Osteoblast (primary cell): Measurements from ENCODE around the gene NUP62. TPM values are rescaled to one million over a fixed set of nuclear protein-coding genes. Genes with fewer than 3 reads are reported as not detected.

Experiments
- DNase-seq: peaks from one replicate; pipeline ENCODE4 v3.0.0; 2011; ENCODE audit warnings: low spot score, mixed read lengths; ENCODE audit not compliant: insufficient read length; ENCODE audit errors: missing footprints
- H2AFZ ChIP-seq: 2 replicates; pipeline ENCODE4 v1.6.0; 2011; ENCODE audit warnings: mild to moderate bottlenecking, low read length
- H3K27ac ChIP-seq: 2 replicates; pipeline ENCODE4 v1.5.1; 2011; ENCODE audit warnings: mild to moderate bottlenecking, low read depth, low read length, moderate library complexity
- H3K27me3 ChIP-seq: 2 replicates; pipeline ENCODE4 v1.6.0; 2012; ENCODE audit warnings: mild to moderate bottlenecking, control low read depth, inconsistent platforms, low read length, moderate library complexity; ENCODE audit not compliant: insufficient read depth
- H3K36me3 ChIP-seq: 2 replicates; pipeline ENCODE4 v1.5.1; 2011; ENCODE audit warnings: mild to moderate bottlenecking, low read length, control low read depth, moderate library complexity; ENCODE audit not compliant: insufficient read depth
- H3K4me1 ChIP-seq: 2 replicates; pipeline ENCODE4 v1.5.1; 2011; ENCODE audit warnings: mild to moderate bottlenecking, low read length, control low read depth, moderate library complexity; ENCODE audit not compliant: insufficient read depth
- H3K4me2 ChIP-seq: 2 replicates; pipeline ENCODE4 v1.6.0; 2011; ENCODE audit warnings: mild to moderate bottlenecking, low read length; ENCODE audit not compliant: insufficient read depth
- H3K4me3 ChIP-seq: fragments of 200-600 bp; sonication (generic); 3 replicates; pipeline ENCODE4 v1.5.1; 2012; ENCODE audit warnings: mild to moderate bottlenecking, low read length, inconsistent platforms; ENCODE audit not compliant: insufficient read depth
- H3K79me2 ChIP-seq: 2 replicates; pipeline ENCODE4 v1.6.0; 2012; ENCODE audit warnings: mild to moderate bottlenecking, low read length, control low read depth, inconsistent platforms; ENCODE audit not compliant: insufficient read depth
- H3K9me3 ChIP-seq: 2 replicates; pipeline ENCODE4 v1.5.1; 2011; ENCODE audit warnings: low read depth, low read length, control low read depth
- H4K20me1 ChIP-seq: 2 replicates; pipeline ENCODE4 v1.6.0; 2012; ENCODE audit warnings: mild to moderate bottlenecking, low read length, control low read depth; ENCODE audit not compliant: insufficient read depth
- CTCF ChIP-seq: IDR thresholded peaks from 2 replicates; pipeline ENCODE4 v1.5.1; 2011; ENCODE audit warnings: mild to moderate bottlenecking, low read depth, low read length, moderate library complexity; ENCODE audit errors: extremely low read depth
- total RNA-seq: library from RNA; depleted of rRNA; stranded (reverse); fragments of >200 nt; gene quantifications from 2 replicates; pipeline ENCODE4 v1.2.3, GENCODE V29; 2012

NUP62 gene
- total RNA-seq, 1 donor = 22.8 TPM

- peak; percentile 27 for DNase-seq
- peaks cover 8% of the 10 kb centered on the region for H3K79me2 ChIP-seq
- peaks cover 24% of the 10 kb centered on the region for H4K20me1 ChIP-seq
- TF ChIP-seq CTCF = no peak
- H3K4me1 ChIP-seq = peaks cover 3% of the 10 kb centered on the region
- no peaks in the 10 kb centered on the region for H3K9me3 ChIP-seq
- H2AFZ ChIP-seq = no peak overlapping the region
- H3K4me3 ChIP-seq = no peak overlapping the region
- H3K27me3 ChIP-seq = no peaks in the 10 kb centered on the region
- H3K36me3 ChIP-seq = peaks cover 26% of the 10 kb centered on the region
- H3K27ac ChIP-seq = no peak overlapping the region
- H3K4me2 ChIP-seq = no peak overlapping the region
Observed at GRCh38 chr19:49906879-49907564, 22.3 kb downstream of the NUP62 start.

DNA sequence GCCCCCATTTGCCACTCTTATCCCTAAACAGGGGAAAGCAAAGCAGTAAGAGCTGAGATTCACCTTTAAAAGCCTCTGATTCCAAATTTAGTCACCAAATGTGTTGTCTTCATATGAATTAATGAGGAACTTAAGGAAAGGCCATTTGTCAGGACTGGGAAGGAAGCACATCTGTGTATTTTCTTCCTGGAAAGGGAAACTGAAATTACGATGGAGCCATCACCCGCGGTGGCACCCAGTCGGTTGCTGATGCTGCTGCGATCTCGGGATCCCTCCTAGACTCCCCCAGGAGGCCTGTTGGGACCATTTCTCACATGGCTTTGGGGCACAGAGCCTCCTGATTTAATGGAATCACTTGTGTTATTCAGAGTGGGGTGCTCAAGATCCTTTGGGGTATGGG lies 25.2 kb downstream of the NUP62 start:
- peaks cover 16% of the 10 kb centered on the region for H4K20me1 ChIP-seq
- no peak for TF ChIP-seq CTCF
- DNase-seq = peak; percentile 45
- H3K79me2 ChIP-seq = peaks cover 5% of the 10 kb centered on the region
- no peak overlapping the region for H3K27ac ChIP-seq
- no peaks in the 10 kb centered on the region for H3K4me1 ChIP-seq
- no peaks in the 10 kb centered on the region for H3K9me3 ChIP-seq
- no peak overlapping the region for H3K4me2 ChIP-seq
- H3K27me3 ChIP-seq = no peaks in the 10 kb centered on the region
- H3K36me3 ChIP-seq = peaks cover 19% of the 10 kb centered on the region
- no peak overlapping the region for H2AFZ ChIP-seq
- H3K4me3 ChIP-seq = no peak overlapping the region

GRCh38 chr19:49896863-49897621 lies 32.3 kb downstream of the NUP62 start, which contains the start of gene IL4I1:
Gene IL4I1 (minus strand): TSS chr19:49896887. CDS start chr19:49896160, 727 bp downstream.
- no peaks in the 10 kb centered on the region for H3K79me2 ChIP-seq
- no peaks in the 10 kb centered on the region for H3K9me3 ChIP-seq
- no peaks in the 10 kb centered on the region for H4K20me1 ChIP-seq
- peaks cover 5% of the 10 kb centered on the region for H3K27me3 ChIP-seq
- peak within 1 kb of the TSS; percentile 6 for H3K27ac ChIP-seq
- DNase-seq = no peak
- no peaks in the 10 kb centered on the region for H3K36me3 ChIP-seq
- peak within 1 kb of the TSS; percentile 80 for H2AFZ ChIP-seq
- H3K4me2 ChIP-seq = peak within 1 kb of the TSS; percentile 62
- peak within 1 kb of the TSS; percentile 30 for H3K4me3 ChIP-seq
- peaks cover 7% of the 10 kb centered on the region for H3K4me1 ChIP-seq
- no peak for TF ChIP-seq CTCF
